Measurements from ENCODE around the gene EHD2.
"Not testable (repeated sequence)": the region's sequence is repeated elsewhere in the genome, so short reads cannot be mapped to it uniquely, and the experiment has no call there.

Gene EHD2

GRCh38 chr19:47718415-47719046, 5.3 kb downstream of the EHD2 start:
- DNase-seq, result not testable (repeated sequence)

GRCh38 chr19:47719047-47719859, 6.0 kb downstream of the EHD2 start:
- DNase-seq, result no peak

- no peak for DNase-seq
These were observed 7.6 kb downstream of the EHD2 start for GRCh38 chr19:47720669-47721422.

- DNase-seq, result no peak
These were observed 10.3 kb downstream of the EHD2 start for GRCh38 chr19:47723581-47723940.

- no peak for DNase-seq
These were observed 12.7 kb downstream of the EHD2 start for GRCh38 chr19:47725759-47726401.

- no peak for DNase-seq
These were observed 13.2 kb downstream of the EHD2 start for GRCh38 chr19:47726467-47726866.

- DNase-seq, result not testable (repeated sequence)
These were observed 15.1 kb downstream of the EHD2 start for GRCh38 chr19:47728295-47728694.

- DNase-seq, result no peak
These were observed 16.2 kb downstream of the EHD2 start for GRCh38 chr19:47729468-47729798.

GRCh38 chr19:47729799-47730520, 16.7 kb downstream of the EHD2 start:
- DNase-seq, result no peak

- DNase-seq, result no peak
These were observed 17.3 kb downstream of the EHD2 start for GRCh38 chr19:47730521-47730889.

- DNase-seq, result no peak
These were observed 17.7 kb downstream of the EHD2 start for GRCh38 chr19:47730910-47731309.

GRCh38 chr19:47735131-47735530, 21.9 kb downstream of the EHD2 start:
- DNase-seq, result no peak

- DNase-seq, result no peak
These were observed 27.8 kb downstream of the EHD2 start for GRCh38 chr19:47740866-47741519.

GRCh38 chr19:47741544-47742140, 28.4 kb downstream of the EHD2 start:
- DNase-seq, result no peak

GRCh38 chr19:47742634-47743033, 29.4 kb downstream of the EHD2 start:
- no peak for DNase-seq

- DNase-seq, result peak; percentile 85
These were observed 32.0 kb downstream of the EHD2 start, which contains the start of gene NOP53 for GRCh38 chr19:47745010-47745901. NOP53 (plus strand) TSS chr19:47745546; CDS start chr19:47745560, 14 bp downstream.

- DNase-seq, result not testable (repeated sequence)
These were observed 32.9 kb downstream of the EHD2 start for GRCh38 chr19:47746129-47746528.

GRCh38 chr19:47749326-47749725, 36.1 kb downstream of the EHD2 start:
- DNase-seq, result no peak

- no peak for DNase-seq
These were observed 37.5 kb downstream of the EHD2 start for GRCh38 chr19:47750752-47751151.

- DNase-seq, result no peak
These were observed 39.4 kb downstream of the EHD2 start for GRCh38 chr19:47752440-47753211.

Measured in NCI-H1436 treated with DMSO at 0.1 percent for 48 hours (cell line).